HG02884 (cell line): ENCODE results near the gene SIPA1L3.

Experiments
- ATAC-seq: cut with Tn5 transposase; IDR thresholded peaks from one replicate; pipeline ENCODE4 v1.9.1; 2021; ENCODE audit warnings: mild to moderate bottlenecking, moderate library complexity; ENCODE audit not compliant: unreplicated experiment

The SIPA1L3 gene

DNA sequence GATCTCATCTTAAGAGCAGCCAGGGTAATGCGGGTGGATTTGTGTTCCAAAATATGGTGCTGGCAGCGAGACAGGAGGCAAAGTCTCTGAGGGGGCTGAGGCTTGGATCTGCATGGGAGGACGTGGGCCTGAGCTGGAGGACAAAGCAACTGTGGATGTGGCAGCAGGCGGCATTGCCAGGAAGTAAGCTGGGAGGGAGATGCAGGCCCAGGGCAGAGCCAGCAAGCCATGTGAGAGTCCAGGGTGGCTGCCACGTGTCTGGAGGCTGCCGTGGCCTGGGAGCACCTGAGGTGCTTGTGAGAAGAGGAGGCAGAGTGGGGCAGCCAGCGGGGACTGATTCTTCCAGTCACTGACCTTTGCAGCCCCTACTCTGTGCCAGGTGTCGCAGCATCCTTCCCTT is 265.0 kb downstream of the SIPA1L3 start:
- ATAC-seq, result no peak

DNA sequence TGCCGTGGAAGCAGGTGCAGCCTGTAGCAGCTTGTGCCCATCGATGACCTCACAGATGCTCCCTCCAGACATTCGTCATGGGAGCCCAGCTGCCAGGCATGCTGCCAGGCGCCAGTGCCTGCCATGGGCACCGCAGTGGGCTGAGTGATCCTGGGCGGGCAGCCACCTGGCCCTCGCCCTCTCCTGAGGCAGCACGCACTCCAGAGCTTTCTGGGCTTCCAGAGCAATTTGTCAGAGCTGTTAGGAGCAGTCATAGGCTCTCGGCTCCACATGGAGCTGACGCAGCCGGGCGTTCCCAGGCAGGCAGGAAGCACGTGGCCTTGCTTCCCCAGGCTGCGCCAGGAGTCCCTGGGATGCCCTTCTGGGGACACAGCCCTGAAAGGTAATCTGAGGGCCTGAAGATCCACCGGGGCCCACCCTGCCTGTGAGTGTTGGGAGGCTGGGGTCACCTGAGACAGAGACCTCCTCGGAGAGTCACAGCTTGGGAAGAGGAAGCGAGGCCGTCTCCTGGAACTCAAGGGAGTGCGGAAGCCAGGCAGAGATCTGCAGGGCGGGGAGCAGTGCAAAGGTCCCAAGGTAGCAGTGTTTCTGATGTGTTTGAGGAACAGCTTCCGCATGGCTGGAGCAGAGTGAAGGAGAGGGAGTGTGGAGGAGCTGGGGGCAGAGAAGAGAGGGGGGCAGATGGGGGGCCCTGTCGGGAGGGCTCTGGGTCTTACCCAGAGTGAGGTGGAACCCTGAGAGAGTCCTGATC is 266.5 kb downstream of the SIPA1L3 start:
- no peak for ATAC-seq

DNA sequence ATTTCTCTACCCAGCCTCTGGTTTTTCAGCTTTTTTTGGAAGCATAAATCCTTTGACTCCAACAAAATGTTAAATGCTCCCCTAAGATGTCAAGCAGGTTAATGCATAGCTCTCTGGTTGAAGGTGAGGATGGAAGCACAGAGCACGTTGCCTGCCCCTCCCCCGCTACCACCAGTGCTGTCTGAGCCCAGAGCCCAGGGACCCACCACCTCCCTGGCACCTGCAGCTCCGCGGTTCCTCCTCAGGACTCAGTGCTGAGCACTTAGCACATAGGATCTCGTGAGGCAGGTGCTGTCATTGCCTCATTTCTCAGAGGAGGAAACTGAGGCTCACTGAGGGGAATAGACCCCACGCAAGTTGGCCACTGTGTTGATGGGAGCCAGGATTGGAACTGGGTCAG is 268.4 kb downstream of the SIPA1L3 start:
- no peak for ATAC-seq

- no peak for ATAC-seq
Measured at GRCh38 chr19:38180071-38180470, 273.1 kb downstream of the SIPA1L3 start.

DNA sequence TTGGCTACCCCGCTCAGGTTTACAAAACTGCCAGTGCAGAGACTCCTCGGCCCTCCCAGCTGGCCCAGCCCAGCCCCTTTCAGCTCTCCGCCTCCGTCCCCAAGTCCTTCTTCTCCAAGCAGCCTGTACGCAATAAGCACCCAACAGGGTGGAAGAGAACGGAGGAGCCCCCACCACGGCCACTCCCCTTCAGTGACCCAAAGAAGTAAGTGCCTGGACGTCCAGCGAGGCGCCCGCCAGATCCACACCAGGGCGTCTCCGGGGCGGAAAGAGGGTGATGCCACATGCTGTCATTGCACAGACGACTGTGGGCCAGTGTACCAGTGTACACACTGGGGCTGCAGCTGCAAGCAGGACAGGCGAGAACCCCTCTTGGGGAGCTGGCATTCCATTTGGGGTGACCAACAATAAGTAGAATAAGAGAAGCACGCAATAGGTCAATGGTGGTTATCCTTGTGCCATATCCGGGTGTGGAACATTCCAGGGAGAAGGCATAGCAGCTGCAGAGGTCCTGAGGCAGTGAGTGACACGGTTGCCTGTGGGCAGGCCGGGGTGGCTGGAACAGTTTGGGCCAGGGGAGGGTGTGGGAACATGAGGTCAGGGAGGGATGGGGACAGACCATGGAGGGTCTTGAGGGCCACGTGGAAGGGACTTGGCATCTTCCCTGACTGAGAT is 275.7 kb downstream of the SIPA1L3 start:
- no peak for ATAC-seq

DNA sequence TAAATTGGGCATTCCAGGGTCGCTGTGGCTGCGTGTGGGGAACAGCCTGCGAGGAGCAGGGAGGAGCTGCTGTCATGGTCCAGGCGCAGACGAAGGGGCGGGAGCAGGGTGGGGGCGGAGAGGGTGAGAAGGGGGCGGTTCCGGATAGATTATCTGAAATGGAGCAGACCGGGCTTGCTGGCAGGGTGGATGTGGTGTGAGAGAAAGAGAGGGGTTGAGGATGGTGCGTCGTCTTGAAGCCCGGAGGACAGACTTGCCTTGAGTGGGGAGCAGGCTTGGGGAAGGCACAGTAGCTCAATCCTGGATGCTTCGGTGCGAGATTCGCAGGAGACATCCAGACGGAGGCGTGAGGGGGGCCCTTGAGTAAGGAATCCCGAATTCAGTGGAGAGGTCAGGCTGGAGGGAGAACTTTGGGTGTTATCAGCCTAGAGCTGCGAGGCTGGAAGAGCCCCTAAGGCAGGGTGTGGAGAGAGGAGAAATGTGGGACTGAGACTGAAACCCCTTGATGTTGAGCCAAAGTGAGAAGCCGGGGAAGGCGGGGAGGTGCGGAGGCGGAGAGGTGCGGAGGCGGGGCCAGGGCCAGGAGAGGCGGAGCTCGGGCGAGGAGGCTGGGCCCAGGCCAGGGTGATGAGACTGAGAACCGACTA is 276.4 kb downstream of the SIPA1L3 start:
- ATAC-seq, result no peak

DNA sequence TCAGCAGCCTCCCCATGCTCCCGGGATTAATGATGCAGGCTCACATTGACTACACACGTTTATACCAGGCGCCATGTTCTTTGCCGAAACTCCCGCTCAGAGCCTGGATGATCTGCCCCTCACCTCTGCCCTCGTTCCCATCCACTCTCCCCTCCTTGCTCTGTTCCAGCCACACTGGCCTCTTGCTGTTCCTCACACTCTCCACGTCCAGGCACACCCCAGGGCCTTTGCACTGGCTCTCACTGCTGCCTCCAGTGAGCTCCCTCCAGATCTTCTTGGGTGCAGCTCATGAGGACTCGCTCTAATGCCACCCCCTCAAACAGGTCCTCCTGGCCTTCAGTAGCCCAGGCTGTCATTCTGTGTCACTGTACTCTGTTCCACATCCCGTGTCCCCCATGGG is 277.8 kb downstream of the SIPA1L3 start:
- ATAC-seq, result no peak

GRCh38 chr19:38185562-38185961 is 278.6 kb downstream of the SIPA1L3 start:
- no peak for ATAC-seq

DNA sequence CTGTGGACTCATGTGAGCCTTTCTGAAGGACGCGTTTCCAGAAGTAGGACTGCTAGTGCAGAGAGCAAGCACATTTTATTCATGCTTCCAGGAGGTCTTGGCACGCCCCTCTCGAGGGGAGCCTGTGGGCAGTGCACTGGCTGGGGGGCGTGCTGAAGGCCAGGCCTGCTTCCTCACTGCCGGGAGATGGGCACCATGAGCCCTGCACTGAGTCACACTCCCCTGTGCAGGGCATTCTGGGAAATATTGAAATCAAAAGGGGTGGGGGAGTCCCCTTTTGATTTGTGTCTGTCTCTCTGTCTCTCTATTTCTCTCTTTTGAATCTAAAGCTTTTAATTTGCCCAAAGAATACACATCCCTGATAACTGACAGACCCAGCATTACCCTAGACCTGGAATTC is 283.1 kb downstream of the SIPA1L3 start:
- ATAC-seq, result no peak

DNA sequence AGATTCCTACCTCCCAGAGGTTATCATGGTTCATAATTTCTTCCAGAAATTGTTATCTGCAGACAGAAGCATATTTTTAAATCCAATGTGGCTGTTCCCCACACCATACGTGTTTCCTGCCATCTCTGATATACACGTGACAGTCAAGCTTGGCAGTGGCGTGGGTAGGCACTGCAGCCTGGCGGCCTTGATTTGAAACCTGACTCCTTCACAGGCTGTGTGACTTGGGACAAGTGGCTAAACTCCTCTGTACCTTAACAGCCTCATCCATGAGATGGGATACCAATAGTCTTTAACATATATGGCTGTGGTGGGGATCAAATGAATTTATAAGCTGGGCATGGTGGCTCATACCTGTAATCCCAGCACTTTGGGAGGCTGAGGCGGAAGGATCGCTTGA is 283.8 kb downstream of the SIPA1L3 start:
- no peak for ATAC-seq

DNA sequence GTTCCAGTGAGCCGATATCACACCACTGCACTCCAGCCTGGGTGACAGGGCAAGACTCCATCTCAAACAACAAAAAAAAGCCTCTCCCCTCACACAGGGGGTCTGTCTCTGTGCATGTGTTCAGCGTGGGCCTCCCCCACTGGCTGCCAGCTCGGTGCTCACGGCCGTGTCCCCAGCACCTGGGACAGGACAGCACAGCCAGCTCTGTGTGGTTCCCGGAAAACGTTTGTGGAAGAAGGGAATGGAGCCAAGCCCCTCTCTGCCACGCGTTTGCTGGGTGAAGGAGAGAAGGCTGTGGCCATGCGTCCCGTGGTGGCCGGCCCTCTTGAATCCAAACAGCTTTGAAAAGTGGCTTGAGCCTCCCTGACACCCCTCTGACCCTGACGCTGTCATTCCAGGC is 284.7 kb downstream of the SIPA1L3 start:
- no peak for ATAC-seq

GRCh38 chr19:38193445-38193844 is 286.4 kb downstream of the SIPA1L3 start:
- ATAC-seq, result no peak

DNA sequence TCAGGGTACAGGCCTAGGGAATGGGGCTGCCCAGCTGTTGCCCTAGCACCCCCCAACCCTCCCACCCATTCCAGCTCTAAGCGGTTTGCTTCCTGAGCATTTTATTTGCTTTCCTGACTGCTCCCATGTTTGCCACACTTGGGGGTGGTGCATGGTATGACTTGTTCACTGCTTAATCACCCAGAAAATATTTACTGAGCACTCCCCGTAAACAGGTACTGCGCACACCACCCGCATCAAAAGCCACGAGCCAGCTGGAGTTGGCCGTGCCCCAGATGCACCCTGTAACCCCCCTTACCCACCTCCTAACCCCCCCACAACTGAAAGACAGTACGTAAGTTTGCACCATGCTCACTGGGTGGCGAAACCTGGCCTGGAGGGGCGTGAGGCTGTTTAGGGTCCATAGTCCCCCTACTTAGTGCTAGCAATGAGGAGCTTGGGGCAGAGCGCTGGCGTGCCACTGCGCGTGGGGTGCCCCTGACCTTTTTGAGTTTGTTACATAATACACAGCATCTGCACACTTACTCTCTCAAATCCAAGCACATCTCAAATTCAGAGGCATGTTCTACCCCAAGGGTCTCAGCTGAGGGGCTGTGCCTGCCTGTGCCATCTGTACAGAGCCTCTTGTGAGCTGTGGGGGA is 287.2 kb downstream of the SIPA1L3 start:
- ATAC-seq, result no peak

GRCh38 chr19:38195237-38195636 is 288.2 kb downstream of the SIPA1L3 start:
- ATAC-seq, result no peak

DNA sequence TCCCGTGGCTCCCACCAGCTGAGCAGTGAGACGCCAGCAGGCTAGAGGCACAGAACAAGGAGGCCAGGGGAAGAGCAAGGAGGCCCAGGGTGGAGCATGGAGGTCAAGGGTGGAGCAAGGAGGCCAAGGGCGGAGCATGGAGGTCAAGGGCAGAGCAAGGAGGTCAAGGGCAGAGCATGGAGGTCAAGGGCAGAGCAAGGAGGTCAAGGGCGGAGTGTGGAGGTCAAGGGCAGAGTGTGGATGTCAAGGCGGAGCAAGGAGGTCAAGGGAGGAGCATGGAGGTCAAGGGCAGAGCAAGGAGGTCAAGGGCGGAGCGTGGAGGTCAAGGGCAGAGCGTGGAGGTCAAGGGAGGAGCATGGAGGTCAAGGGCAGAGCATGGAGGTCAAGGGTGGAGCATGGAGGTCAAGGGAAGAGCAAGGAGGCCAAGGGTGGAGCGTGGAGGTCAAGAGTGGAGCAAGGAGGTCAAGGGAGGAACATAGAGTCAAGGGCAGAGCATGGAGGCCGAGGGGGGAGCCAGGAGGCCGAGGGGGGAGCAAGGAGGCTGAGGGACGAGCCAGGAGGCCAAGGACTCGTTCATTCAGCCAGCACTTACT is 289.3 kb downstream of the SIPA1L3 start:
- no peak for ATAC-seq

GRCh38 chr19:38196948-38197656 is 290.1 kb downstream of the SIPA1L3 start:
- ATAC-seq, result no peak

- no peak for ATAC-seq
Measured at GRCh38 chr19:38197937-38198704, 291.1 kb downstream of the SIPA1L3 start.

- ATAC-seq, result no peak
Measured at GRCh38 chr19:38199340-38199739, 292.3 kb downstream of the SIPA1L3 start.

DNA sequence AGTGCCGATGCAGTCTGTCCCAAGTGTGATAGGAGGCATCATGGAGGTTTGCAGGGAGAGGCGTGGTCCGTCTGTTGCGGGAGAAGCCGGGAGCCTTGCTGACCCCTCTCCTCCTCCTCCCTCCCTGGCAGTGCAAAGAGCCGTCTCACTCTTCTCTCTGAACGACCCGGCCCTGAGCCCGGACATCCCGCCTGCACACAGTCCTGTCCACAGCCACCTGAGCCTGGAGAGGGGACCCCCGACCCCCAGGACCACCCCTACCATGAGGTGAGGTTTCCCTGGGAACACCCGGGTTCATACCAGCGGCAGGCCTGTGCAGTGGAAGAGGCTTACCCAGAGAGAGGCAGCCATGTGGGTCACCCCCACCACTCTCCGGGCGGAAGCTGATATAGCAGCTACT is 294.7 kb downstream of the SIPA1L3 start:
- ATAC-seq, result no peak

DNA sequence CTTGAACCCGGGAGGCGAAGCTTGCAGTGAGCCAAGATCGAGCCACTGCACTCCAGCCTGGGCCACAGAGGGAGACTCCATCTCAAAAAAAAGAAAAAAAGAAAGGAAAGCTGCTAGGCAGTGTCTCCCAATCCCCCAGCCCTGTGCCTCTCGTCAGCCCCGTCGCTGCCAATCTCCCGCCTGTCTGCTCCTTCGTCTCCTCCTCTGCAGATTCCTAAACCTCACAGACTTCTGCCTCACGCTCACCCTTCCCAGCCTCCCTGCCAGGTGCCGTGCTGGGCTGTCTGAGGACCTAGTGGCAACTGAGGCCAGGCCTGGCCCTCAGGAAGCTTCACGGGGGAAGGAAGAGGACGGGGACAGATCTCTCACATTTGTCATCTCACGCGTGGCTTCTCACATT is 295.5 kb downstream of the SIPA1L3 start:
- ATAC-seq, result no peak
